A549 (cell line): Measurements from ENCODE around the gene MAG. TPM values are rescaled to one million over a fixed set of nuclear protein-coding genes. Genes with fewer than 3 reads are reported as not detected.
"Not testable (repeated sequence)": the region's sequence is repeated elsewhere in the genome, so short reads cannot be mapped to it uniquely, and the experiment has no call there.

Source experiments
- ATAC-seq, 2 experiments: fragments of 200-7000 bp in 1 of 2; fragments of >200 bp in 1 of 2; cut with Nextera tagmentation in 1 of 2; cut with Tn5 transposase in 1 of 2; 3 replicates each; pipeline versions ENCODE4 v1.8.0 to v1.9.1; 2018 to 2020; ENCODE audit warnings: mild to moderate bottlenecking in 1 of 2, moderate library complexity in 1 of 2
- CTCF ChIA-PET: fragments of 300-600 bp; sonication (Branson Sonifier 250); formaldehyde crosslinking; extraction: SDS; loops from one replicate; lab custom pipeline; 2021; ENCODE audit warnings: antibody characterized with exemption, inconsistent platforms; lab: Yijun Ruan, JAX
- POLR2A ChIA-PET: fragments of 350-600 bp; formaldehyde crosslinking; extraction: SDS; loops from one replicate; lab custom pipeline; 2021; ENCODE audit warnings: antibody characterized with exemption, inconsistent platforms; lab: Yijun Ruan, JAX
- DNase-seq, 2 experiments: peaks; one replicate each; pipeline versions ENCODE4 v3.0.0 to v3.0.0-alpha.2; 2011 to 2016; ENCODE audit warnings: low read depth in 1 of 2, low spot score in 1 of 2
- FAIRE-seq: peaks from 2 replicates; lab custom pipeline; 2011; peaks lifted over from hg19 to GRCh38; lab: Jason Lieb, UNC
- H3K27ac ChIP-seq, 2 experiments: fragments of >200 bp; sonication (Bioruptor Twin); formaldehyde crosslinking; 3 replicates each; pipeline ENCODE4 v1.5.1; 2016 to 2017
- H3K4me1 ChIP-seq: fragments of >200 bp; sonication (Bioruptor Twin); formaldehyde crosslinking; 3 replicates; pipeline ENCODE4 v1.6.1; 2016
- H3K4me2 ChIP-seq: fragments of >200 bp; sonication (Bioruptor Twin); formaldehyde crosslinking; 3 replicates; pipeline ENCODE4 v1.6.1; 2016
- H3K4me3 ChIP-seq: fragments of >200 bp; sonication (Bioruptor Twin); formaldehyde crosslinking; 3 replicates; pipeline ENCODE4 v1.5.1; 2016
- H3K9me3 ChIP-seq: fragments of >200 bp; sonication (Bioruptor Twin); formaldehyde crosslinking; 3 replicates; pipeline ENCODE4 v1.6.1; 2016
- ATOH8 ChIP-seq: fragments of 250-450 bp; sonication (Bioruptor Pico); IDR thresholded peaks from 2 replicates; pipeline ENCODE4 v1.5.0; 2020; ENCODE audit warnings: low read depth, mild to moderate bottlenecking, moderate library complexity
- BHLHE40 ChIP-seq: IDR thresholded peaks from 2 replicates; pipeline ENCODE4 v1.6.1; 2012; ENCODE audit warnings: low read depth, low read length, inconsistent platforms
- CEBPB ChIP-seq, 2 experiments: fragments of >200 bp in 1 of 2; sonication (Bioruptor Twin) in 1 of 2; formaldehyde crosslinking in 1 of 2; IDR thresholded peaks; 2 replicates each; pipeline ENCODE4 v1.6.1; 2012 to 2016
- FOSL2 ChIP-seq, 2 experiments: fragments of 450-650 bp in 1 of 2; fragments of >200 bp in 1 of 2; sonication (Bioruptor Twin) in 1 of 2; formaldehyde crosslinking; IDR thresholded peaks; 2 replicates each; pipeline versions ENCODE4 v1.5.0 to v1.6.1; 2016 to 2020; ENCODE audit warnings: mild to moderate bottlenecking in 1 of 2, moderate library complexity in 1 of 2
- HOXA7 ChIP-seq: fragments of 250-450 bp; sonication (Bioruptor Pico); IDR thresholded peaks from 2 replicates; pipeline ENCODE4 v1.5.0; 2020; ENCODE audit warnings: mild to moderate bottlenecking, moderate library complexity
- HOXB5 ChIP-seq: fragments of 250-450 bp; sonication (Bioruptor Pico); IDR thresholded peaks from 2 replicates; pipeline ENCODE4 v1.5.0; 2020; ENCODE audit warnings: mild to moderate bottlenecking, moderate library complexity
- JUN ChIP-seq, 2 experiments: fragments of >200 bp; sonication (Bioruptor Twin); formaldehyde crosslinking; IDR thresholded peaks; 2 replicates in 1 of 2; 3 replicates in 1 of 2; pipeline ENCODE4 v1.6.1; 2016 to 2017
- KDM5A ChIP-seq: fragments of 200-600 bp; sonication (generic); IDR thresholded peaks from 2 replicates; pipeline ENCODE4 v1.6.1; 2016; ENCODE audit warnings: antibody characterized with exemption, mild to moderate bottlenecking
- MAZ ChIP-seq: fragments of 150-350 bp; IDR thresholded peaks from 2 replicates; pipeline ENCODE4 v1.6.1; 2014; ENCODE audit warnings: antibody characterized with exemption, low read depth, low read length, borderline replicate concordance
- MYC ChIP-seq: IDR thresholded peaks from 2 replicates; pipeline ENCODE4 v1.6.1; 2012; ENCODE audit warnings: mild to moderate bottlenecking, inconsistent platforms, low read length, improper control_type of control experiment, borderline replicate concordance
- NPAS2 ChIP-seq: fragments of 250-450 bp; sonication (Bioruptor Pico); IDR thresholded peaks from 2 replicates; pipeline ENCODE4 v1.8.0; 2022; ENCODE audit warnings: mild to moderate bottlenecking, moderate library complexity, borderline replicate concordance
- NR3C1 ChIP-seq: fragments of >200 bp; sonication (Bioruptor Twin); formaldehyde crosslinking; IDR thresholded peaks from 3 replicates; pipeline ENCODE4 v1.6.1; 2017
- POLR2AphosphoS2 ChIP-seq: conservative IDR thresholded peaks from 2 replicates; pipeline ENCODE4 v1.6.1; 2012; ENCODE audit warnings: low read length, improper control_type of control experiment, inconsistent platforms
- RCOR1 ChIP-seq: fragments of 150-350 bp; IDR thresholded peaks from 2 replicates; pipeline ENCODE4 v1.6.1; 2014; ENCODE audit warnings: antibody characterized with exemption, low read length, low read depth
- TP53 ChIP-seq: fragments of 250-450 bp; sonication (Bioruptor Pico); IDR thresholded peaks from 2 replicates; pipeline ENCODE4 v1.5.0; 2021; ENCODE audit warnings: mild to moderate bottlenecking, moderate library complexity
- ZSCAN20 ChIP-seq: fragments of 250-450 bp; sonication (Bioruptor Pico); IDR thresholded peaks from 2 replicates; pipeline ENCODE4 v1.8.0; 2022; ENCODE audit warnings: mild to moderate bottlenecking, moderate library complexity
- WGBS: methylation state at CpG from one replicate; pipeline ENCODE4 v1.1.6; 2017; ENCODE audit errors: missing lambda C conversion rate; 5-methylcytosine and 5-hydroxymethylcytosine counted together
- polyA plus RNA-seq, 4 experiments: library from polyadenylated mRNA; depleted of rRNA in 3 of 4; stranded (reverse); fragments of >200 nt; fragmentation: RNase III in 1 of 4; extraction: RNeasy Plus Mini Kit Qiagen cat#74134 plus additional on column Dnase treatment in 1 of 4; gene quantifications; 2 replicates in 3 of 4; 3 replicates in 1 of 4; pipeline ENCODE4 v1.2.3, GENCODE V29; 2011 to 2017

MAG gene
- polyA plus RNA-seq, 2 of the 4 experiments (the other 2 are of a cell fraction) = not detected

GRCh38 chr19:35284153-35285094, 7.5 kb upstream of the MAG start (continued):
- TF ChIP-seq NPAS2 (CRISPR knock-in tag) = no peak
- no peak for TF ChIP-seq MYC
- no peak for TF ChIP-seq HOXB5 (CRISPR knock-in tag)
- TF ChIP-seq CEBPB (IDR thresholded peaks at IDR 0.05) = no peak
- no peak for TF ChIP-seq FOSL2 (IDR thresholded peaks at IDR 0.05)
- no peak for TF ChIP-seq FOSL2 (CRISPR knock-in tag; IDR thresholded peaks at IDR 0.05)
- TF ChIP-seq ZSCAN20 = no peak
- TF ChIP-seq KDM5A = no peak

GRCh38 chr19:35285095-35285449, 6.9 kb upstream of the MAG start:
- TF ChIP-seq MYC = no peak
- TF ChIP-seq POLR2AphosphoS2 = no peak
- TF ChIP-seq BHLHE40 = no peak
- TF ChIP-seq ATOH8 = no peak
- TF ChIP-seq MAZ = no peak
- no peak for TF ChIP-seq NR3C1
- TF ChIP-seq JUN (IDR thresholded peaks at IDR 0.05) = no peak
- TF ChIP-seq HOXA7 (CRISPR knock-in tag) = no peak
- TF ChIP-seq RCOR1 = no peak
- no peak for TF ChIP-seq TP53
- Histone ChIP-seq H3K27ac (no peak overlapping the region), H3K4me1 (no peaks in the 10 kb centered on the region), H3K4me3 (no peak overlapping the region), H3K4me2 (no peak overlapping the region), H3K9me3 (no peaks in the 10 kb centered on the region)
- no peak for FAIRE-seq
- CTCF ChIA-PET = interaction anchor here (0.6 to 10.6 kb wide), 5 partner anchors 12 to 244 kb away, joined by 3 to 97 read pairs (median 3); partner anchors contain the start of gene USF2
- no peak for ATAC-seq
- 6% methylated on average over 1 of the region's 1 CpG for WGBS
- POLR2A ChIA-PET = interaction anchor here (1.0 kb wide), 1 partner anchor 15 kb away, joined by 3 read pairs; no protein-coding TSS in a partner anchor
- DNase-seq = no peak

GRCh38 chr19:35285465-35285864, 6.5 kb upstream of the MAG start:
- ChIA-PET POLR2A (interaction anchor here (1.0 kb wide), 1 partner anchor 16 kb away, joined by 3 read pairs; no protein-coding TSS in a partner anchor), CTCF (interaction anchor here (0.6 to 10.6 kb wide), 6 partner anchors 12 to 244 kb away, joined by 3 to 97 read pairs (median 4); partner anchors contain the start of gene USF2)
- 80% methylated on average over 3 of the region's 3 CpGs for WGBS
- not testable (repeated sequence) for H3K4me3 ChIP-seq, H3K27ac ChIP-seq, H3K9me3 ChIP-seq, FAIRE-seq, H3K4me1 ChIP-seq, DNase-seq, ATAC-seq, H3K4me2 ChIP-seq

GRCh38 chr19:35286101-35286500, 5.9 kb upstream of the MAG start:
- POLR2A ChIA-PET, H3K27ac ChIP-seq, DNase-seq, H3K4me1 ChIP-seq, H3K9me3 ChIP-seq, H3K4me2 ChIP-seq, H3K4me3 ChIP-seq, ATAC-seq, FAIRE-seq: not testable (repeated sequence)
- WGBS = 40% methylated on average over 5 of the region's 5 CpGs
- CTCF ChIA-PET = interaction anchor here (0.6 to 4.8 kb wide), 5 partner anchors 9 to 39 kb away, joined by 3 to 25 read pairs (median 4); no protein-coding TSS in a partner anchor
